Inflammatory macrophage treated with lipopolysaccharide for 4 hours (primary cell): ENCODE measurements around the gene KIZ.

ENCODE experiments used
- DNase-seq: peaks from one replicate; pipeline ENCODE4 v3.0.0-alpha.2; 2020

KIZ gene

GRCh38 chr20:21105429-21106170, 20.3 kb upstream of the KIZ start:
- DNase-seq = no peak

DNA sequence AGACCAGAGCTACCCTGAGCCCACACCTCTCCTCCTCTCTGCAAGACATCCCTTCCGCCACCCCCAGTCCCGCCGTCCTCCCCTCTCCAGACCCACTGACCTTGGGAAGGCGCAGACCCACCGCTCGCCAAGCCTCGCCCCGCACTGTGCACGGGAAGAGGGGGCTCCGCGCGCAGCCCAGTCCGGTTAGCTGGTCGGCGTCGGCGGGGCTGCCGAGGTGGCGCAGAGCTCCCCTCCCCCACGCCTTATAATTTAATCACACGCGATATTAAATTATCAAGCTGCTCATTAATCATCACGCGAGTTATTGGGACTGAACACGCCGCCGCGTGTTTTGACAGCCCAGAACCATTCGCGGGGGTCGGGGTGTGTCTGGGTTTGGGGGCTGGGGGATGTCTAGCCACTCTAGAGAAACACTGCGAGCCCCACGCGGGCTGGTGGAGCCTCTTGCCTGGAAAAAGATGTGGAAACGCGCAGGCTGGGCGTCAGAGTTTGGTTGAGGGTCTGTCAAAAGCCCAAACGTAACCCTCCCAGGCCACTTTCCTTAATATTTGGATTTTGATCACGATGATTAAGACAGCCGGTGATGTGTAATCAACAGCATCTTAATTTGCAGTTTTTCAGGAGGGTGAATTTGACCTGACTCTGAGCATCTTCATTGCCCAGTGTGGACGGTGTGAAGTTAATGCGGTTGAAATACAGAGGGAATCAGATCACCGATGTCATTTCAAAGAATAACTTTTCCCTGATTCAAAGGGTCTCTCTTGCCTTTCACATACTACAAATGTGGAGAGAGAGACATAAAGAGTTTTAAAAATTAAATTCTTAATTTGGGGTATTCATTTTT, 19.5 kb upstream of the KIZ start, which contains the start of gene LINC00237:
LINC00237 (minus strand) TSS at position 188 of the 847 bp plus-strand sequence.
- no peak for DNase-seq

GRCh38 chr20:21109144-21109543, 16.7 kb upstream of the KIZ start:
- DNase-seq = no peak

- DNase-seq = no peak
Observed at GRCh38 chr20:21110811-21111210, 15.1 kb upstream of the KIZ start.

DNA sequence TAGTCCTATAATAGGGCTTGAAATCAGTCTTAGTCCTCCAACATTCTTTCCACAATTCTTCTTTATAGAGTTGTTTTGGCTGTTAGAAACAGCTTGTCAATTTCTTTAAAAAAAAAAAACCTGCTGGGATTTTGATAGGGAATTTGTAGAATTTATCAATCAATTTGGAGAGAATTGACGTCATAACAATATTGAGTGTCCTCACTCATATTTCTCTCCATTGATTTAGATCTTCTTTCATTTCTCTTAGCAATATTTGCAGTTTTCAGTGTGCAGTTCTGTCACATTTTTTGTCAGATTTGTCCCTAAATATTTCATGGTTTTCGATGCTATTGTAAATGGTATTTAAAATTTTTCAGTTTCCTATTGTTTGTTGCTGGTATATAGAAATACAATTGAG, 14.5 kb upstream of the KIZ start:
- DNase-seq = no peak

DNA sequence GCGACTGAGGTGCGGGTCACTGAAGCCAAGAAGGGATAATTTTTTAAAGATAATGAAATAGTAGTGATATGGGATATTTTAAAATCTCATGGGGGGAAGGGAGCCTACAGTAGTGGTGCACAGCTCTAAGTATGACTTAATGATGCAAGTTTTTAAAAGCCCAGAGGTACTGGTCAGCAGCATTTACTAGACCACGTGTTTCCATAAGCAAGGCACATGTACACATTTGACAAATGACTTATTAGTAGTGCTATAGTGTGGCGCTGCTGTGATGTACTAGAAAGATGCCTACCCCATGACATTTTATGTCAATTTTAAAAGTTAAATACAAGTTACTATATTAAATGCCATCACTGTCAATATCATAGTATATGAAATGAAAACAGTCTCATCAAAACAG, 12.2 kb upstream of the KIZ start:
- DNase-seq = no peak

DNA sequence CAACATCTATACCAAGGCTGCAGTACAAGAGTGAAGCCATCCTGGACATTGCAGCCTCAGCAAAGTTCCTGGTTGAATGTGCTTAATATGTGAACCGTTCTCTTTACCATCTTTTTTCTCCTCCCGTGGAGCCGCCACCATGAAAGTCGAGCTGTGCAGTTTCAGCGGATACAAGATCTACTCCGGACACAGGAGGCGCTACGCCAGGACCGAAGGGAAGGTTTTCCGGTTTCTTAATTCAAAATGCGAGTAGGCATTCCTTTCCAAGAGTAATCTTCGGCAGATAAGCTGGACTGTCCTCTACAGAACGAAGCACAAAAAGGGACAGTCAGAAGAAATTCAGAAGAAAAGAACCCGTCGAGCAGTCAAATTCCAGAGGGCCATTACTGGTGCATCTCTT, 11.3 kb upstream of the KIZ start:
- DNase-seq = no peak

DNA sequence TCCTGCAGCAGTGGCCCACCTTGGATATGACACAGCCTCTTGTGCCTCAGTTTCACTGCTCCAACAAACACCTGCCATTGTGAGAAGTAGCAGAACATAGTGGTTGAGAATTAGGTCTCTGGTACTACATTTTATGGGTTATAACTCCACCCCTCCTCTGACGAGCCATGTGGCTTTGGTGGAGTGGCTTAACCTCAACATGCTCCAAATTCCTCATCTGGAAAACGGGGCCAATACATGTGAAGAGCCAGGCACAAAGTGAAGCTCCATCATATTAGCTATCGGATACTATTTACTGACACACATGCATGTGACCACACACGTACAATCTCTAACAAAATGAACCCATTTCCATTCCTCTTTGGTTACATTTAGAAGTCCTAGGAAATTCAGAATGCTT, 8.4 kb upstream of the KIZ start:
- no peak for DNase-seq

DNA sequence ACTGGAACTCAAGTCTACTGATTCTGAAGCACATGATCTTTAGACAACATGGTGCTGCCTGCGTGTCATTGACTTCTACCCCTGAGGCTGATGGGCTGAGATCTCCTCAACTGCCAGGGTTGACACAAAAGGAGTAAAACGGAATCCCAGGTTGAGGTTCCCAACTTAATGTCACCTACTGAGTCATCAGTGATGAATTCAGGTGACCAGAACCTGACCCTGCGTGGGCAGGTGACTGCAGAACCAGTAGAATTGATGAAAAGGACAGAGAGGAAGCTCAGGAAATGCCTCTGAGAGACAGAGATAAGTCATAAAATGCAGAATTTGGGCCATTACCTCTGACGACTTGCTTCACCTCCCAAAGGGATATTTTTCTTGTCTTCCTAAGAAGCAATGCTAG, 7.7 kb upstream of the KIZ start:
- no peak for DNase-seq

DNA sequence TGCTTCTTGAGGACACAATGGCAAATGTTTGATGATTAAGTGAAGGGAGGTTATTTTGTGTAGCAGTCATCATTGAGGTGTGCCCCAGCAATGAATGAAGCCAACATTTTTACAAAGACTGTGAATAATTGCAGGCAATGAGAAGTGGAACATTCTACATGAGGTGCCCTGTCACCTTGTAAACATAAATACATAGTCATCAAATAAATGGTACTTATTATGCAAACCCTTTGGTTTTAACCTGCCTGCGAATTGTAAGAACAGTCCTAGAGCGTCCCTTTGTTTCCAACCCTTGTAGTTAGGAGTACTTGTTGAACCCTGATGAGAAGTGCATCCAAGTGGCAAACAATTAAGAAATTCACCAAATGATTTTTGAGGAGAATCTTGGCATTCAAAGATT, 7.1 kb upstream of the KIZ start:
- DNase-seq = no peak

- no peak for DNase-seq
Observed at GRCh38 chr20:21124190-21124589, 1.7 kb upstream of the KIZ start.

GRCh38 chr20:21125072-21125848, 622 bp upstream of the KIZ start:
- DNase-seq = no peak

- no peak for DNase-seq
Observed at GRCh38 chr20:21126581-21126870, 644 bp downstream of the KIZ start.

GRCh38 chr20:21127201-21127981, 1.5 kb downstream of the KIZ start:
- DNase-seq = no peak

GRCh38 chr20:21129861-21130260, 4.0 kb downstream of the KIZ start:
- DNase-seq = no peak

GRCh38 chr20:21133404-21133803, 7.5 kb downstream of the KIZ start:
- no peak for DNase-seq

- no peak for DNase-seq
Observed at GRCh38 chr20:21133917-21134622, 8.2 kb downstream of the KIZ start.

DNA sequence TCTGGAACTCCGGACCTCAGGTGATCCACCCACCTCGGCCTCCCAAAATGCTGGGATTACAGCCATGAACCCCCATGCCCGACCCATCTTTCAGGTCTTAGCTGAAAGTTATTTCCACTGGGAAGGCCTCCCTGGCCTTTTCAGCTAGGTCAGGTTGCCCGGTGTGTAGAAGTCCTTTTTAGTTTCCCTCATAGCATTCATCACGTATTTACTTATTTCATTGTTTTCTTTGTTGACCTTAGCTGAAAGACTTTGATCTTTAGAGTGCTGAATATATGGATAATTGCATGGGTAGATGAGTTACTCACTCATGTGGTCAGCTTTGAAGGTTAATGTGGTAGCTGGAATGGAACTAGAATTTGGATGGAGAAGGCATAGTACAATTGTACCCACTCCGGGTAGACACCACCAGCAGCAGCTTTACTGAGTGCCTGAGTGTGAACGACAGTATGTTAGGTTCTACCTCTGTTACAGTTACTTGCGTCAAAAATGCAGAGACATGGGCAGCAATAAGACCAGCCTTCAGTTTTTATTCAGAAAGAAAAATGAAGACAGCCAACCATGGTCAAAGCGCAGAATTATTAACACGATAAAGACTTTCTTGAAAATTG, 9.1 kb downstream of the KIZ start:
- no peak for DNase-seq

- no peak for DNase-seq
Observed at GRCh38 chr20:21136015-21136732, 10.3 kb downstream of the KIZ start.

- no peak for DNase-seq
Observed at GRCh38 chr20:21137078-21137477, 11.2 kb downstream of the KIZ start.
